PC-9 (cell line): Measurements from ENCODE around the gene MAN2A1.

Source experiments
- CTCF ChIP-seq: fragments of 200-600 bp; sonication (generic); conservative IDR thresholded peaks from 2 replicates; pipeline ENCODE4 v1.6.1; 2017; ENCODE audit warnings: mixed run types, antibody characterized with exemption, mild to moderate bottlenecking, moderate library complexity
- EZH2 ChIP-seq: fragments of 200-600 bp; sonication (generic); IDR thresholded peaks from 2 replicates; pipeline ENCODE4 v1.8.0; 2017; ENCODE audit warnings: antibody characterized with exemption, low read depth

GRCh38 chr5:109713453-109713852 lies 23.7 kb downstream of the MAN2A1 start:
- TF ChIP-seq CTCF (no peak), EZH2 (no peak)
